HCT116 (cell line): ENCODE measurements around the gene PCDHGA11. TPM values are rescaled to one million over a fixed set of nuclear protein-coding genes. Genes with fewer than 3 reads are reported as not detected.
"Not testable (repeated sequence)": the region's sequence is repeated elsewhere in the genome, so short reads cannot be mapped to it uniquely, and the experiment has no call there.

Experiments
- ATAC-seq: fragments of 200-7000 bp; cut with Tn5 transposase; 2 replicates; pipeline ENCODE4 v1.9.1; 2020; ENCODE audit warnings: mild to moderate bottlenecking, moderate library complexity
- BruUV-seq: library from RNA; stranded (reverse); fragments of 400-500 nt; replicated peaks from 2 replicates; lab custom pipeline; 2021; lab: Mats Ljungman, UMichigan
- CTCF ChIA-PET: fragments of 300-600 bp; sonication (Branson Sonifier 250); formaldehyde crosslinking; loops from one replicate; lab custom pipeline; 2021; ENCODE audit warnings: antibody characterized with exemption; lab: Charles Lee
- POLR2A ChIA-PET: fragments of 300-600, 350-600 bp; sonication (Branson Sonifier 250); formaldehyde crosslinking; loops from one replicate; lab custom pipeline; 2021; ENCODE audit warnings: antibody characterized with exemption; lab: Charles Lee
- RAD21 ChIA-PET, 2 experiments: fragments of 300-600 bp; sonication (Branson Sonifier 250); formaldehyde crosslinking; loops; one replicate each; lab custom pipeline; 2023; ENCODE audit warnings: low total read pairs in 2 of 2; ENCODE audit not compliant: uncharacterized antibody in 2 of 2, unreplicated experiment in 2 of 2, low non-redundant PET in 1 of 2; lab: Charles Lee
- DNase-seq: peaks from one replicate; pipeline ENCODE4 v3.0.0-alpha.2; 2010; ENCODE audit warnings: low read depth, low spot score
- H2AFZ ChIP-seq: fragments of 200-600 bp; shearing (Covaris generic), sonication (generic); 2 replicates; pipeline ENCODE4 v1.6.1; 2017; ENCODE audit warnings: low read depth, mixed run types, mixed read lengths, antibody characterized with exemption, low read length; ENCODE audit not compliant: poor library complexity, severe bottlenecking
- H3K27ac ChIP-seq: 2 replicates; pipeline ENCODE4 v1.5.1; 2012; ENCODE audit warnings: low read depth, low read length
- H3K27me3 ChIP-seq: fragments of 200-600 bp; sonication (generic); 2 replicates; pipeline ENCODE4 v1.6.1; 2016; ENCODE audit warnings: mixed run types, low read length, mixed read lengths; ENCODE audit not compliant: insufficient read depth
- H3K36me3 ChIP-seq, 2 experiments: fragments of 200-500 bp in 1 of 2; fragments of 200-600 bp in 1 of 2; sonication (Bioruptor generic) in 1 of 2; sonication (generic) in 1 of 2; 2 replicates each; pipeline versions ENCODE4 v1.5.1 to v1.6.1; 2014 to 2016; ENCODE audit warnings: low read length in 2 of 2, inconsistent platforms in 1 of 2, mixed read lengths in 1 of 2, mixed run types in 1 of 2; ENCODE audit not compliant: insufficient read depth in 2 of 2, control insufficient read depth in 1 of 2
- H3K4me1 ChIP-seq, 2 experiments: fragments of 200-600 bp in 1 of 2; sonication (generic) in 1 of 2; 2 replicates each; pipeline versions ENCODE4 v1.5.1 to v1.6.1; 2012 to 2017; ENCODE audit warnings: low read length in 2 of 2, inconsistent platforms in 1 of 2, mild to moderate bottlenecking in 1 of 2, mixed read lengths in 1 of 2, mixed run types in 1 of 2, moderate library complexity in 1 of 2; ENCODE audit not compliant: insufficient read depth in 2 of 2, control insufficient read depth in 1 of 2
- H3K4me2 ChIP-seq: fragments of 200-600 bp; sonication (generic); 2 replicates; pipeline ENCODE4 v1.6.1; 2017; ENCODE audit warnings: mixed run types, low read length, mixed read lengths
- H3K4me3 ChIP-seq, 2 experiments: fragments of 200-600 bp in 1 of 2; sonication (generic) in 1 of 2; replicated peaks in 1 of 2; 2 replicates each; pipeline ENCODE4 v1.5.1; 2011 to 2016; ENCODE audit warnings: low read length in 2 of 2, control low read depth in 1 of 2, low read depth in 1 of 2, mild to moderate bottlenecking in 1 of 2, mixed read lengths in 1 of 2, mixed run types in 1 of 2
- H3K79me2 ChIP-seq: fragments of 200-600 bp; sonication (generic); 2 replicates; pipeline ENCODE4 v1.6.1; 2017; ENCODE audit warnings: mild to moderate bottlenecking, mixed run types, low read length, moderate library complexity, mixed read lengths; ENCODE audit not compliant: insufficient read depth
- H3K9ac ChIP-seq: fragments of 200-600 bp; sonication (generic); 2 replicates; pipeline ENCODE4 v1.6.1; 2016; ENCODE audit warnings: low read length, mixed read lengths
- H3K9me2 ChIP-seq: fragments of 200-600 bp; sonication (generic), shearing (Covaris generic); 2 replicates; pipeline ENCODE4 v1.6.1; 2017; ENCODE audit warnings: mixed run types, mild to moderate bottlenecking, moderate library complexity; ENCODE audit not compliant: insufficient read depth
- H3K9me3 ChIP-seq, 2 experiments: fragments of 200-500 bp in 1 of 2; fragments of 200-600 bp in 1 of 2; sonication (Bioruptor generic) in 1 of 2; sonication (generic) in 1 of 2; 2 replicates each; pipeline ENCODE4 v1.6.1; 2014 to 2017; ENCODE audit warnings: low read length in 2 of 2, mixed read lengths in 2 of 2, inconsistent platforms in 1 of 2, low read depth in 1 of 2, mild to moderate bottlenecking in 1 of 2, mixed run types in 1 of 2, moderate library complexity in 1 of 2; ENCODE audit not compliant: control insufficient read depth in 1 of 2, insufficient read depth in 1 of 2
- H4K20me1 ChIP-seq: fragments of 200-600 bp; sonication (generic), shearing (Covaris generic); 2 replicates; pipeline ENCODE4 v1.6.1; 2017; ENCODE audit warnings: mixed run types, mild to moderate bottlenecking, moderate library complexity; ENCODE audit not compliant: insufficient read depth
- EZH2 ChIP-seq: fragments of 200-600 bp; sonication (generic); IDR thresholded peaks from 2 replicates; pipeline ENCODE4 v1.6.1; 2017; ENCODE audit warnings: antibody characterized with exemption, mixed run types
- EZH2phosphoT487 ChIP-seq: fragments of 200-600 bp; IDR thresholded peaks from 2 replicates; pipeline ENCODE4 v1.6.1; 2018; ENCODE audit warnings: antibody characterized with exemption, borderline replicate concordance
- POLR2A ChIP-seq: IDR thresholded peaks from 2 replicates; pipeline ENCODE4 v1.7.0; 2011; ENCODE audit warnings: borderline replicate concordance; ENCODE audit not compliant: insufficient read depth, insufficient read length; ENCODE audit errors: extremely low read depth
- POLR2AphosphoS5 ChIP-seq: IDR thresholded peaks from 2 replicates; pipeline ENCODE4 v1.6.1; 2011; ENCODE audit warnings: mild to moderate bottlenecking, low read depth, low read length, moderate library complexity
- YY1 ChIP-seq: IDR thresholded peaks from 2 replicates; pipeline ENCODE4 v1.6.1; 2011; ENCODE audit warnings: low read length, low read depth, moderate library complexity, mild to moderate bottlenecking; ENCODE audit not compliant: insufficient replicate concordance; ENCODE audit errors: extremely low read depth
- ZNF274 ChIP-seq: fragments of 200-500 bp; sonication (Bioruptor generic); IDR thresholded peaks from 2 replicates; pipeline ENCODE4 v1.6.1; 2014; ENCODE audit warnings: mild to moderate bottlenecking, low read depth, low read length, inconsistent platforms
- intact Hi-C: fragments of 100-400 bp; cut with micrococcal nuclease; formaldehyde crosslinking; loops from 2 replicates; pipeline ENCODE4 v1.10.0; 2022
- total RNA-seq: library from RNA; stranded (reverse); gene quantifications from one replicate; pipeline ENCODE4 v1.2.1, GENCODE V29; 2021; ENCODE audit not compliant: unreplicated experiment
- TF ChIP-seq, protein P1 (sequence below): IDR thresholded peaks from 2 replicates; pipeline ENCODE4 v1.6.1; 2012
- TF ChIP-seq, protein P2 (sequence below): IDR thresholded peaks from 2 replicates; pipeline ENCODE4 v1.6.1; 2011; ENCODE audit warnings: mild to moderate bottlenecking, low read length, moderate library complexity; ENCODE audit not compliant: insufficient replicate concordance; ENCODE audit errors: extremely low read depth
- TF ChIP-seq, protein P3 (sequence below): IDR thresholded peaks from 2 replicates; pipeline ENCODE4 v1.6.1; 2012

The PCDHGA11 gene
- total RNA-seq, 1 experiment from 2014 or later = 0.39 TPM

DNA sequence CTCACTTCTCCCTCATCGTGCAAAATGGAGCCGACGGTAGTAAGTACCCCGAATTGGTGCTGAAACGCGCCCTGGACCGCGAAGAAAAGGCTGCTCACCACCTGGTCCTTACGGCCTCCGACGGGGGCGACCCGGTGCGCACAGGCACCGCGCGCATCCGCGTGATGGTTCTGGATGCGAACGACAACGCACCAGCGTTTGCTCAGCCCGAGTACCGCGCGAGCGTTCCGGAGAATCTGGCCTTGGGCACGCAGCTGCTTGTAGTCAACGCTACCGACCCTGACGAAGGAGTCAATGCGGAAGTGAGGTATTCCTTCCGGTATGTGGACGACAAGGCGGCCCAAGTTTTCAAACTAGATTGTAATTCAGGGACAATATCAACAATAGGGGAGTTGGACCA lies 10.4 kb downstream of the PCDHGA11 start:
- Histone ChIP-seq H2AFZ (no peak overlapping the region), H3K4me2 (no peak overlapping the region), H3K27ac (no peak overlapping the region), H4K20me1 (no peaks in the 10 kb centered on the region), H3K36me3 (no peaks in the 10 kb centered on the region), H3K9ac (no peak overlapping the region), H3K4me1 (no peaks in the 10 kb centered on the region), H3K27me3 (no peaks in the 10 kb centered on the region), H3K79me2 (no peaks in the 10 kb centered on the region), H3K9me3 (peaks cover 0 to 8% of the 10 kb centered on the region in 2 experiments; a peak in 2 of 4 replicates), H3K9me2 (no peaks in the 10 kb centered on the region), H3K4me3 (no peak overlapping the region)
- no peak for ATAC-seq
- POLR2A ChIA-PET = no interaction called here
- BruUV-seq = no TSS peak
- CTCF ChIA-PET = interaction anchor here (1.5 kb wide), 1 partner anchor 19 kb away, joined by 4 read pairs; the partner anchor contains the start of gene PCDHGA10
- RAD21 ChIA-PET = no interaction called here
- intact Hi-C loops = no loop called here
- no peak for DNase-seq
- TF ChIP-seq POLR2A (no peak), EZH2phosphoT487 (no peak), EZH2 (no peak), POLR2AphosphoS5 (no peak), ZNF274 (no peak), YY1 (no peak)
- TF ChIP-seq, protein P1, sequence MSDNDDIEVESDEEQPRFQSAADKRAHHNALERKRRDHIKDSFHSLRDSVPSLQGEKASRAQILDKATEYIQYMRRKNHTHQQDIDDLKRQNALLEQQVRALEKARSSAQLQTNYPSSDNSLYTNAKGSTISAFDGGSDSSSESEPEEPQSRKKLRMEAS = no peak
- TF ChIP-seq, protein P2, sequence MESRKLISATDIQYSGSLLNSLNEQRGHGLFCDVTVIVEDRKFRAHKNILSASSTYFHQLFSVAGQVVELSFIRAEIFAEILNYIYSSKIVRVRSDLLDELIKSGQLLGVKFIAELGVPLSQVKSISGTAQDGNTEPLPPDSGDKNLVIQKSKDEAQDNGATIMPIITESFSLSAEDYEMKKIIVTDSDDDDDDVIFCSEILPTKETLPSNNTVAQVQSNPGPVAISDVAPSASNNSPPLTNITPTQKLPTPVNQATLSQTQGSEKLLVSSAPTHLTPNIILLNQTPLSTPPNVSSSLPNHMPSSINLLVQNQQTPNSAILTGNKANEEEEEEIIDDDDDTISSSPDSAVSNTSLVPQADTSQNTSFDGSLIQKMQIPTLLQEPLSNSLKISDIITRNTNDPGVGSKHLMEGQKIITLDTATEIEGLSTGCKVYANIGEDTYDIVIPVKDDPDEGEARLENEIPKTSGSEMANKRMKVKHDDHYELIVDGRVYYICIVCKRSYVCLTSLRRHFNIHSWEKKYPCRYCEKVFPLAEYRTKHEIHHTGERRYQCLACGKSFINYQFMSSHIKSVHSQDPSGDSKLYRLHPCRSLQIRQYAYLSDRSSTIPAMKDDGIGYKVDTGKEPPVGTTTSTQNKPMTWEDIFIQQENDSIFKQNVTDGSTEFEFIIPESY = no peak
- TF ChIP-seq, protein P3, sequence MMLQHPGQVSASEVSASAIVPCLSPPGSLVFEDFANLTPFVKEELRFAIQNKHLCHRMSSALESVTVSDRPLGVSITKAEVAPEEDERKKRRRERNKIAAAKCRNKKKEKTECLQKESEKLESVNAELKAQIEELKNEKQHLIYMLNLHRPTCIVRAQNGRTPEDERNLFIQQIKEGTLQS = no peak

DNA sequence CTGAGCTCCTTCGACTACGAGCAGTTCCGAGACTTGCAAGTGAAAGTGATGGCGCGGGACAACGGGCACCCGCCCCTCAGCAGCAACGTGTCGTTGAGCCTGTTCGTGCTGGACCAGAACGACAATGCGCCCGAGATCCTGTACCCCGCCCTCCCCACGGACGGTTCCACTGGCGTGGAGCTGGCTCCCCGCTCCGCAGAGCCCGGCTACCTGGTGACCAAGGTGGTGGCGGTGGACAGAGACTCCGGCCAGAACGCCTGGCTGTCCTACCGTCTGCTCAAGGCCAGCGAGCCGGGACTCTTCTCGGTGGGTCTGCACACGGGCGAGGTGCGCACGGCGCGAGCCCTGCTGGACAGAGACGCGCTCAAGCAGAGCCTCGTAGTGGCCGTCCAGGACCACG lies 11.5 kb downstream of the PCDHGA11 start:
- H3K9me3 ChIP-seq, H4K20me1 ChIP-seq, H3K27ac ChIP-seq, H3K79me2 ChIP-seq, DNase-seq, intact Hi-C loops, H3K36me3 ChIP-seq, H3K4me3 ChIP-seq, RAD21 ChIA-PET, H3K27me3 ChIP-seq, POLR2A ChIA-PET, H3K4me2 ChIP-seq, H3K9me2 ChIP-seq, H3K9ac ChIP-seq, H2AFZ ChIP-seq, ATAC-seq, H3K4me1 ChIP-seq, CTCF ChIA-PET, BruUV-seq: not testable (repeated sequence)

DNA sequence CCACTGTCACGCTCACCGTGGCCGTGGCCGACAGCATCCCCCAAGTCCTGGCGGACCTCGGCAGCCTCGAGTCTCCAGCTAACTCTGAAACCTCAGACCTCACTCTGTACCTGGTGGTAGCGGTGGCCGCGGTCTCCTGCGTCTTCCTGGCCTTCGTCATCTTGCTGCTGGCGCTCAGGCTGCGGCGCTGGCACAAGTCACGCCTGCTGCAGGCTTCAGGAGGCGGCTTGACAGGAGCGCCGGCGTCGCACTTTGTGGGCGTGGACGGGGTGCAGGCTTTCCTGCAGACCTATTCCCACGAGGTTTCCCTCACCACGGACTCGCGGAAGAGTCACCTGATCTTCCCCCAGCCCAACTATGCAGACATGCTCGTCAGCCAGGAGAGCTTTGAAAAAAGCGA lies 11.9 kb downstream of the PCDHGA11 start:
- intact Hi-C loops, H3K4me2 ChIP-seq, CTCF ChIA-PET, POLR2A ChIA-PET, H3K27me3 ChIP-seq, RAD21 ChIA-PET, BruUV-seq, H3K9ac ChIP-seq, H2AFZ ChIP-seq, H3K79me2 ChIP-seq, H4K20me1 ChIP-seq, H3K9me3 ChIP-seq, H3K4me3 ChIP-seq, ATAC-seq, H3K9me2 ChIP-seq, H3K27ac ChIP-seq, H3K4me1 ChIP-seq, DNase-seq, H3K36me3 ChIP-seq: not testable (repeated sequence)
